Measurements from ENCODE around the gene CACNA1G.

CACNA1G gene

GRCh38 chr17:50548831-50549230 is 11.7 kb upstream of the CACNA1G start:
- no peak for DNase-seq (ENCODE audit: low spot score)

DNA sequence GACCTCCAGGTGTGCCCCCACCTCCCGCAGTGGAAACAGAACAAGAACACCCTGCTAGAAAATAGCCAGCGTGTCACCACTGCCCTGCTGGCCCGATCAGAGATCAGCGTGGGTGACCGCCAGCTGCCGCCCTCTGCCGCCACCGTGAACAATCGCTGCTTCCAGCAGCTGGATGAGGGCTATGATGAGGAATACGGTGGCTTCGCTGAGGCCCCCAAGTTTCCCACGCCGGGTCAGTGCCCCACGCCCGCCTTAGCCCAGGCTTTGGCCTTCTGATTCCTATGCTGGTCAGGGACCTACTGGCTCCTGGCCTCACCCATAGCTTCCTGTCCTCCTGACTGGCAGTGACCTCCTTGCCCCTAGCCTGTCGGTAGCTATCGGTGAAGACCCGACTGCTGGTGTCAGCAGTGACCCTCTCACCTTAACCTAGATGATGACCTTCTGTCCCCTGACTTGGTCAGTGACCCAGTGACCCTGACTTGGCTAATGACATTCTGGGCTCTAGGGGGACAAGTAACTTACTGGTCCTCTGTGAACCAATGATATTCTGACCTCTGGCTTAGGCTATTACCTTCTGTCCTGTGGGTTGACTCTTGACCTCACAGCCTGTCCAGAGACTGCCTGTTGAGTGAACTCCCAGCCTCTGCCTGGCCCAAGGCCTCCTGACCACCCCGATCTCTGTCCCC is 11.1 kb upstream of the CACNA1G start:
- no peak for DNase-seq (ENCODE audit: low spot score)

- no peak for DNase-seq (ENCODE audit: low spot score)
Measured at GRCh38 chr17:50549969-50550368, 10.5 kb upstream of the CACNA1G start.

GRCh38 chr17:50550661-50551432 is 9.7 kb upstream of the CACNA1G start:
- peak; percentile 84 for DNase-seq (ENCODE audit: low spot score)

- DNase-seq (ENCODE audit: low spot score): no peak
Measured at GRCh38 chr17:50551433-50551815, 9.1 kb upstream of the CACNA1G start.

- DNase-seq (ENCODE audit: low spot score): no peak
Measured at GRCh38 chr17:50551884-50552283, 8.6 kb upstream of the CACNA1G start.

DNA sequence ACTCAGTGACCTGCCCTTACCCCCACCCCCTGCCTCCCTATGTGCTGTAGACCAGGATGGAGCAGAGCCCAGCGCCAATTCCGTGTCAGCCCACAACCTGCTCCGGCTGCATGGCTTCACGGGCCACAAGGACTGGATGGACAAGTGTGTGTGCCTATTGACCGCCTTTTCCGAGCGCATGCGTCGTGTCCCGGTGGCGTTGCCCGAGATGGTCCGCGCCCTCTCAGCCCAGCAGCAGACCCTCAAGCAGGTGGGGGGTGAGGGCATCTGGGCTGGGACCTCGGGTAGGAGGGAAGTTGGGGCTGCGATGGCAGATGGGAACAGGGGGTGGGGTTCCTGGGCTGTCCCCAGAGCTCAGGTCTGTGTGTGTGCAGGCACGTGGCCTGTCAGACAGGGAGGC is 6.3 kb upstream of the CACNA1G start:
- no peak for DNase-seq (ENCODE audit: low spot score)

DNA sequence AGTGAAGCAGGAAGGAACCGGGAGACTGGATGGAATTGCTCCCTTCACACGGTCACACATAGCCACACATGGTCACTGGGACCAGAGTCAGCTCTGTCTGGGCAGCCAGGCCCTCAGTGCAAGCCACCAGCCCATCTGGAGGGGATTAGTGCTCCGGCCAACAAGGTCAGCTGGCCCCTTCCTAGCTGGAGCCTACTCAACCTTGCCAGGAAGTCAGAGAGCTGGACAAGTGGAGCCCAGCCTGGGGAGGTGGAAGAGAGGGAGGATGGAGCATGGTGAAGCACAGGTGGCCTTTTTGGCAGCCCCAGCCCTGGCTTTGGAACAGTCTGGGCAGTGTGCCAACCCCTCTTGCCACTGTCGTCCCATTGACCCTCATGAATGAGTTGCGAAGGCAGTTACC is 3.7 kb upstream of the CACNA1G start:
- DNase-seq (ENCODE audit: low spot score): no peak

- DNase-seq (ENCODE audit: low spot score): no peak
Measured at GRCh38 chr17:50557630-50558029, 2.9 kb upstream of the CACNA1G start.

DNA sequence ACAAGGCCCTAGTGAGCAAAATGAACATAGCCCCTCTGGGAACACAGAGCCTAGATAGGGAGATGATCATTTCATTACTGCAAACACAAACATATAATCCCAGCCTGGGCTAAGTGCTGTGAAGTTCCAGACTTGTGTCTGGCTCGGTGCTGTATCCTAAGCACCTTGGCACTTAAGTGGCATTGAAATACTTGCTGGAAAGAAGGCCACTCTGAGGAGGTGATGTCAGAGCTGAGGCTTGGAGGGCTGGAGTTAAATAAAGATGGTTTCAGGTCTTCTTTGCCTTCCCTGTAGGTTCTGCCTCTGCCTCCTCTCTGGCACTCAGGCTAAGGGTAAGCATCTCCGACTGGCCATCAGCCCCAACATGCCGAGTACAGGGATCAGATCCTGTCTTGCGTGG is 2.4 kb upstream of the CACNA1G start:
- DNase-seq (ENCODE audit: low spot score): no peak

DNA sequence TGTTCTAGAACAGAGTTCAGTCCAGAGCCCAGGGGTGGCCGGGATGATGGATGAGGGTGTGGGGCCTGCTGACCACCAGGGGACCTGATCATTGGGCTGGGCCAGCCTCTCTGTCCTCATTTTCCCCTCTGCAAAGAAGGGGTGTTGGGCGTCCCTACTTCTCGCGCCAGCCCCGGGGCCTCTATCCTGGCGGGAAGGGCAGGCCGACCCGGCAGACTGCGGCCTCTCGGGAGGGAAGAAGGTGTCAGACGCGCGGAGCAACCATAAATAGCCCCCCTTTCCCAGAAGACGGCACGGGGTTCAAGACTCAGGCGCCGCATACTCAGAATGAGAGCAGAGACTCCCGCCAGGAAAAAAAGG is 2.0 kb upstream of the CACNA1G start:
- no peak for DNase-seq (ENCODE audit: low spot score)

DNA sequence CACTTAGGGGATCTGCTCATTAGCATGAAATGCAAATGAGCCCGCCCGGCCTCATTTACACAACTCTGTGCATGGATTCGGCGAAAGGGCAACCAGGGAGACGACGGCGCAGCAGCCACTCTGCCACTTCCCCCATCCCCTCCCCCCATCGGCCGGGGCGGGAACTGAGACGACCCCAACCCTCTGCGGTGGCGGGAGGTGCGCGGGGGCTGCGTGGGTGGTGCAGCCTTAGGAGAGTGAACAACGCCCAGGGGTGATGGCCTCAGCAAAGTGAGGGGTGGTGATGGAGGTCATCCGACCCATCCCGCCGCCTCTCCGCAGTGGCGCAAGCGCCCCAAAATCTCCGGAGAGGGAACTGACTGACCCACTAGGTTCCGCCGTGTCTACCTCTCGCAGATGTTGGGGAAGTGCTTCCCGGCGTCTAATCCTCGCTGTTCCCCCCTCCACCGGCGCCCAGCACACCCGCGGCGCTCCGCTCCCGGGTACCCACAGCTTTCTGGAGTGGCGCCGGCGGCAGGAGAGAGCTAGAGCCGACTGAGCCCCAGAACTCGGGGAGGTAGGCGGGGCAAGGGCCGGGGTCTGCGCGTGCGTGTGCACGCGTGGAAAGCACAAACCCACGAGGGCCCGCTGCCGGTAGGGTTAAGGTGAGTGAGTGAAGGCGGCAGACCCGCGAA is 1.4 kb upstream of the CACNA1G start:
- DNase-seq (ENCODE audit: low spot score): peak; percentile 51

GRCh38 chr17:50559674-50560184 is 786 bp upstream of the CACNA1G start:
- peak; percentile 86 for DNase-seq (ENCODE audit: low spot score)

- DNase-seq (ENCODE audit: low spot score): no peak
Measured at GRCh38 chr17:50560931-50561745, 623 bp downstream of the CACNA1G start.

DNA sequence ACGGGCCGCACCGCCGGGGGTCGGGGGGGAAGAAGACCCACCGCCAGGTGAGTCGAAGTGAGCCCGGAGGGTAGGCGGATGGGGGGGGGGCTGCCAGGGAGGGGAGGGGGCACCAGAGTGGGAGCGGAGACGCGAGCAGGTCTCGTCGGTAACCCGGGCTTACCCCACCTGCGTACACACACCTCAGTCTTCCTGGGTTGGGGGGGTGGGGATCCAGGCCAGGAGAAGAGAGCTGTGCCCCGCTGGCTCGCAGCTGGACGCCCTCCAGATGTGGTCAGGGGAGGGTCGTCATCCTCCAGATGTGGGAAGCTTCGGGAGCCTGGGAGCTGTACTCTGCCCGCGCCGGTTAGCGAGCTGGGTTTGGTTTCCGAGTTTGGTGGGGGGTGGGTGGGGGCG is 1.2 kb downstream of the CACNA1G start:
- DNase-seq (ENCODE audit: low spot score): no peak

- no peak for DNase-seq (ENCODE audit: low spot score)
Measured at GRCh38 chr17:50562242-50563091, 2.0 kb downstream of the CACNA1G start.

DNA sequence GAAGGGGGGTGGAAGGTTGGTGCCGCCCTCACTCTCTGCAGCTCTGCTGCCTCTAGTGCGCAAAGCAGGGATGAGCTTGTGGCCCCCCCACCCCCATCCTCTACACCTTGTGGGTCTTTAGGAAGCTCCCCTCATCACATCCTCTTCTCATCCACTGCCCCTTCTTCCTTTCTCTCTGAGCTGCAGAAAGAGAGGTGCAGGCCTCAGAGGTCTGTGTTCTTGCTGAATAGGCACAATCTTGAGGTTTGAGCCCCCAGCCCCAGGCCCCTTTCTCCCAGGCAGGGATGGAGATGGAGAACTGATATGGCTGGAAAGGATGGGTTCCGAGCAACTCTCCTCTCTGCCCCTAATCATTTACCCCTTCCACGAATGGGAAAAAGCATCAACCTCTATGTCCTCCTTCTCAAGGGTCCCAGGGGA is 2.6 kb downstream of the CACNA1G start:
- no peak for DNase-seq (ENCODE audit: low spot score)

DNA sequence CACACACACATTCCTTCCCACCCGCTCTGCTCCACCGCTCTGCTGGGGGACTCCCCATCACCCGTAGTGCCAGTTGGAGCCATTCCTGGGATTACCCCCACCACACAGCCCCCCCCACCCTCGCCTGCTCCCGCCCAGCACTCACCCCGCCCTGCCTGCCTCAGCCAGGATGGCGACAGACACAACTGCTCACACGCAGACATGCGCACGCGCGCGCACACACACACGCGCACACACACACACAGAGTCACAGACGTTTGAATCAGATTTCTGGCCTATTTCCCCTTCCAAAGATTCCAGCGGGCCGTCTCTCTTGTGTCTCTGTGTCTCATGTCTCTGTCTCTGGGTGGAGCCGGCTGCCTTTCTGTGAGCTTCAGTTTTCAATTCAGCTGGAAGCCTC is 4.4 kb downstream of the CACNA1G start:
- no peak for DNase-seq (ENCODE audit: low spot score)

DNA sequence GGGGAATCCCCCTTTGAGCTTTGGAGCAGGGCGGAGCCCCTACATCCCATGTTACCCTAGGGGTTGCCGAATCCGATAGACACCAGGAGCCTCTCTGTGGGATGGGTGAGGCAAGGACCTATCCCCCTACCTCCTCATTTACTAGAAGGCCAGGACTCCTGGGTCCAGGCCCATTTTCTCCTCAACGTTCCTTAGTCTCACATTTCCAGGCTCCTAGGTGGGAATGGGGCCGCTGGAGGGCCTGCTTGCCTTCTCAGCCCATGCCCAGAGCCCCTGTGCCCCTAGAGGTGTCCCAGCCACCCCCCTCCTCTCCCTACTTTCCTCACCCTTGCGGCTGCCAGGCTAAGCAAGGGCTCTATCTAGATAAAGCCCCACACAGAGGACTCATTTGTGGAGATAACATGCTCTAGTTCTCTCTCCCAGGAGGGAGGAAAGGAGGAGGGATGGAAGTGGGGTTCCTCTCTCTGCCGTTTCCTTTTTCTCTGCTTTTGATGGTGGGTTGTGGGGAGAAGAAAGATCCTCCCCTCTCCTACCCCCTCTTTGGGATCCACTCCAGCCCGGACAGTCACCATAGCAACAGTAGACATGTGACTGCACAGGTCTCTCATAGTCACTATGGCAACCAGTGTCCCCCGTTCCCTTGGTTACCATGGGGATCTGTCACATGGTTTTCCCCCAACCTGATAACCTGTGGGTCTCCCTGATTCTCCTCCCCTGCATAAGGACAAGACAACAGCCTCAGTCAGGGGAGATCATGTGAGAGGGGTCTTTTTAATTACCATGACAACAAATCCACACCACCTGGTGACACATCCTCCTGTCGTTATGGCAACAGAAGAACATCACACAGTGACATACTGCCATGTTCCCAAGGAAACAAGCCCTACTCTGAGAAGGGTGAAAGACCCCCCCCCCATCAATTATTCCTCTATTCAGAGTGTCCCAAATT is 5.2 kb downstream of the CACNA1G start:
- DNase-seq (ENCODE audit: low spot score): peak; percentile 48

DNA sequence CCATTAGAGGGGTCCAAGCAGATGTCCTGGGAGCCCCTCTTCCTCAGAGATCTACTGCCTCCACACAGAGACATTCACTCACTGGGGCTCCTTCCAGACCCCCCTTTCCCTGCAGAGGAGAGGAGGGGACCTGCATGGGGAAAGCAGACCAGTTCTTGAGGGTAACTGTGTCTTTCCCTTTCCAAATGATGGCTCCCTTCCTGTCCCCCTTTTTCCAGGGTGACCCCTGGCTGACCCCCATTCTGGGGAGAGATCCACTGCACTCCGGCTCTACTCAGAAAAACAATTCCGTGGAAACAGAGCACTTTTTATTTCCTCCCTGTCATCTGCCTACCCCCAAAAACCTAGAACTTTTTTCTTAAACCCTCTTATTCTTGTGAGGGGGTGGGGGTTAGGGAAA is 6.4 kb downstream of the CACNA1G start:
- DNase-seq (ENCODE audit: low spot score): no peak

Data from iPS-NIHi11 (cell line).